ENCODE measurements around the gene PLPP4. TPM values are rescaled to one million over a fixed set of nuclear protein-coding genes. Genes with fewer than 3 reads are reported as not detected.

Gene PLPP4
- total RNA-seq, 1 donor from 2014 or later = not detected

GRCh38 chr10:120455004-120455403 lies 2.0 kb upstream of the PLPP4 start:
- Mint-ChIP-seq H3K27me3 (peaks cover 26% of the 10 kb centered on the region), H3K4me3 (no peak overlapping the region), H3K9me3 (no peaks in the 10 kb centered on the region), H3K27ac (no peak overlapping the region), H3K36me3 (ENCODE audit: low read depth) (no peaks in the 10 kb centered on the region), H3K4me1 (peaks cover 4% of the 10 kb centered on the region)
- ATAC-seq (ENCODE audit: low read depth) (no peak), DNase-seq (no peak)
- intact Hi-C loops (cut with micrococcal nuclease) = no loop called here
- TF ChIP-seq CTCF (IDR thresholded peaks at IDR 0.05) = no peak
- CTCF ChIA-PET = no interaction called here
- POLR2A ChIA-PET = no interaction called here

GRCh38 chr10:120455606-120456005 lies 1.4 kb upstream of the PLPP4 start:
- ATAC-seq (ENCODE audit: low read depth) = no peak
- Mint-ChIP-seq H3K4me1 (peaks cover 4% of the 10 kb centered on the region), H3K9me3 (no peaks in the 10 kb centered on the region), H3K4me3 (no peak overlapping the region), H3K27me3 (peaks cover 27% of the 10 kb centered on the region), H3K36me3 (ENCODE audit: low read depth) (no peaks in the 10 kb centered on the region), H3K27ac (no peak overlapping the region)
- ChIA-PET POLR2A (no interaction called here), CTCF (no interaction called here)
- DNase-seq = no peak
- no peak for TF ChIP-seq CTCF (IDR thresholded peaks at IDR 0.05)
- intact Hi-C loops (cut with micrococcal nuclease) = no loop called here

- Mint-ChIP-seq H3K9me3 (no peaks in the 10 kb centered on the region), H3K27me3 (peaks cover 31% of the 10 kb centered on the region), H3K4me3 (no peak overlapping the region), H3K36me3 (ENCODE audit: low read depth) (no peaks in the 10 kb centered on the region), H3K27ac (no peak overlapping the region), H3K4me1 (peaks cover 4% of the 10 kb centered on the region)
- ChIA-PET POLR2A (no interaction called here), CTCF (no interaction called here)
- no peak for DNase-seq
- intact Hi-C loops (cut with micrococcal nuclease) = no loop called here
- TF ChIP-seq CTCF (IDR thresholded peaks at IDR 0.05) = no peak
- ATAC-seq (ENCODE audit: low read depth) = no peak
Measured at GRCh38 chr10:120456143-120456625, 843 bp upstream of the PLPP4 start.

GRCh38 chr10:120457431-120458172 lies 575 bp downstream of the PLPP4 start:
- ChIA-PET CTCF (no interaction called here), POLR2A (no interaction called here)
- no peaks in the 10 kb centered on the region for H3K9me3 Mint-ChIP-seq
- H3K27ac Mint-ChIP-seq = no peak overlapping the region
- DNase-seq = no peak
- H3K4me3 Mint-ChIP-seq = no peak overlapping the region
- H3K36me3 Mint-ChIP-seq (ENCODE audit: low read depth) = no peaks in the 10 kb centered on the region
- peaks cover 4% of the 10 kb centered on the region for H3K4me1 Mint-ChIP-seq
- TF ChIP-seq CTCF (IDR thresholded peaks at IDR 0.05) = no peak
- intact Hi-C loops (cut with micrococcal nuclease) = no loop called here
- peaks cover 35% of the 10 kb centered on the region for H3K27me3 Mint-ChIP-seq
- no peak for ATAC-seq (ENCODE audit: low read depth)

GRCh38 chr10:120458432-120458831 lies 1.4 kb downstream of the PLPP4 start:
- intact Hi-C loops (cut with micrococcal nuclease) = no loop called here
- CTCF ChIA-PET = no interaction called here
- Mint-ChIP-seq H3K4me1 (peaks cover 4% of the 10 kb centered on the region), H3K27ac (no peak overlapping the region), H3K9me3 (no peaks in the 10 kb centered on the region), H3K27me3 (peaks cover 35% of the 10 kb centered on the region), H3K36me3 (ENCODE audit: low read depth) (no peaks in the 10 kb centered on the region), H3K4me3 (no peak overlapping the region)
- no peak for ATAC-seq (ENCODE audit: low read depth)
- POLR2A ChIA-PET = no interaction called here
- TF ChIP-seq CTCF (IDR thresholded peaks at IDR 0.05) = no peak
- DNase-seq = no peak
